ENCODE results near the gene SLC38A10. TPM values are rescaled to one million over a fixed set of nuclear protein-coding genes. Genes with fewer than 3 reads are reported as not detected.
A peak's percentile ranks its signal among the peaks of the same experiment; 100 is the strongest.

The SLC38A10 gene
- total and polyA plus RNA-seq, 2 of the 13 experiments (the other 11 are each of a cell fraction or from before 2014, with no cell fraction given), result 23.4 to 55.8 TPM

- TF ChIP-seq ZFY (CRISPR knock-in tag; IDR thresholded peaks at IDR 0.05) (peak; percentile 48; the same call in 1 of the 2 replicates), TMF1 (CRISPR knock-in tag; IDR thresholded peaks at IDR 0.05; ENCODE audit: low read depth) (0 out of 2 replicates have a peak, but pooled peaks have one; percentile 21), NR2F6 (IDR thresholded peaks at IDR 0.05) (no peak), NR2F6 (CRISPR knock-in tag; IDR thresholded peaks at IDR 0.05) (0 out of 2 replicates have a peak, but pooled peaks have one; percentile 4), PCBP1 (IDR thresholded peaks at IDR 0.05; ENCODE audit: borderline replicate concordance, low read depth, low read length) (0 out of 2 replicates have a peak, but pooled peaks have one; percentile 35), EED (CRISPR knock-in tag; IDR thresholded peaks at IDR 0.05) (no peak), NAIF1 (CRISPR knock-in tag; IDR thresholded peaks at IDR 0.05; ENCODE audit: borderline replicate concordance) (peak; percentile 54; the same call in 1 of the 2 replicates), ZNF446 (CRISPR knock-in tag; IDR thresholded peaks at IDR 0.05) (no peak), ZNF777 (CRISPR knock-in tag; IDR thresholded peaks at IDR 0.05) (peak; percentile 38; the same call in 1 of the 2 replicates), CTCF (CRISPR knock-in tag; IDR thresholded peaks at IDR 0.05) (peak; percentile 37), TEAD3 (CRISPR knock-in tag; optimal IDR thresholded peaks at IDR 0.05; ENCODE audit: borderline replicate concordance) (peak; percentile 37), HNRNPH1 (optimal IDR thresholded peaks at IDR 0.05; ENCODE audit: low read depth, low read length) (no peak), RBM22 (optimal IDR thresholded peaks at IDR 0.05; ENCODE audit: low read length) (no peak), HMG20B (CRISPR knock-in tag; conservative IDR thresholded peaks at IDR 0.05) (no peak; the same call in 1 of the 2 replicates), ZNF788 (CRISPR knock-in tag; IDR thresholded peaks at IDR 0.05; ENCODE audit: borderline replicate concordance) (peak; percentile 20; the same call in 1 of the 2 replicates)
Observed at GRCh38 chr17:81338274-81339190, 43.4 kb upstream of the SLC38A10 start (continued).

All from HepG2 (cell line).